Heart left ventricle (tissue), 13 donors: ENCODE measurements around the gene RNF111.

Source experiments
- POLR2A ChIP-seq, 2 donors: fragments of 450-650 bp; IDR thresholded peaks; one replicate each; pipeline ENCODE4 v1.6.1; 2017; ENCODE audit warnings: antibody characterized with exemption in 2 of 2, mild to moderate bottlenecking in 2 of 2, moderate library complexity in 2 of 2
- TF ChIP-seq, protein P1 (sequence below), 12 donors: fragments of 200-600 bp; sonication (generic) in 4 of 12; IDR thresholded peaks; one replicate each; pipeline versions ENCODE4 v1.5.0 to v1.8.0; 2018 to 2022; ENCODE audit warnings: antibody characterized with exemption in 12 of 12, mild to moderate bottlenecking in 5 of 12
- donor health status: ischemic (EF 13 %, LVEDD 7.1; RV severe dilation, severe dysfunction).
- donor health status: DM: no; HTN: yes; CAD: no.
- donor health status: DM: no; HTN: no; CAD: no.
- donor health status: ischemic (EF 25% LVEDD 6.9; RV normal size, moderate dysfunction).
- donor health status: ischemic (EF 25% LVEDD 5.7; RV mildly dilated, moderate dysfunction).
- donor health status: ischemic (EF 35%, LVEDD 5.7; RV mildly dilated, moderate dysfunction).
- donor health status: nonischemic (EF 11% LVEDD 7.7; RV severe dilation, severe dysfunction).
- donor health status: DM: yes; HTN: yes; CAD: no.
- donor health status: PGD.
- donor health status: ischemic (EF 29% LVEDD 5.4; RV normal size, mild dysfunction).
- donor health status: nonischemic (EF 23%, LVEDD 6.1; RV moderate dilation, normal function).

DNA sequence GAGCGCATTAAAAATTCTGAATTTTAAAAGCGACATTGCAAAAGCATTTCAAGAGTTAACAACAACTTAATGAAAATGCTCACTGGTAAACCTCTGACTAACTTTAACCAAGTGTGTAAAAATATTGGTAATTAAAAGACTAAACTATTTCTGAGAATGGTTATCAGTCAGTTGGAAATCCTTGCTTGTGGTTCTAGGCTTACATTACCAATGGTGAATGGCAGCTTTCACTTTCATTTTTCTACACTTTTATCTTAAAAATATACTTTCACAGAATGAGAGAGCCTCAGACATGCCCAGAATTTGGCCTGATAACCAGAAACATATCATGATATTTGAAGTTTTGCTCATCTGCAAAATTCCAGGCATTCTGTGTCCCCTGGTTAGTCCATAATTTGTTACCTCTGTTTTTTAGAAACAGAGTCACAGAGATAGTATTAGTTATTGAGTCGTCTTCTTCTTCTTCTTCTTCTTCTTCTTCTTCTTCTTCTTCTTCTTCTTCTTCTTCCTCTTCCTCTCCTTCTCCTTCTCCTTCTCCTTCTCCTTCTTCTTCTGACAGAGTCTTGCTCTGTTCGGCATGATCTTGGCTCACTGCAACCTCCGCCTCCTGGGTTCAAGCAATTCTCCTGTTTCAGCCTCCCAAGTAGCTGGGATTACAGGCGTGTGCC lies 5.5 kb upstream of the RNF111 start:
- no peak for TF ChIP-seq POLR2A (IDR thresholded peaks at IDR 0.05)
- TF ChIP-seq, protein P1, sequence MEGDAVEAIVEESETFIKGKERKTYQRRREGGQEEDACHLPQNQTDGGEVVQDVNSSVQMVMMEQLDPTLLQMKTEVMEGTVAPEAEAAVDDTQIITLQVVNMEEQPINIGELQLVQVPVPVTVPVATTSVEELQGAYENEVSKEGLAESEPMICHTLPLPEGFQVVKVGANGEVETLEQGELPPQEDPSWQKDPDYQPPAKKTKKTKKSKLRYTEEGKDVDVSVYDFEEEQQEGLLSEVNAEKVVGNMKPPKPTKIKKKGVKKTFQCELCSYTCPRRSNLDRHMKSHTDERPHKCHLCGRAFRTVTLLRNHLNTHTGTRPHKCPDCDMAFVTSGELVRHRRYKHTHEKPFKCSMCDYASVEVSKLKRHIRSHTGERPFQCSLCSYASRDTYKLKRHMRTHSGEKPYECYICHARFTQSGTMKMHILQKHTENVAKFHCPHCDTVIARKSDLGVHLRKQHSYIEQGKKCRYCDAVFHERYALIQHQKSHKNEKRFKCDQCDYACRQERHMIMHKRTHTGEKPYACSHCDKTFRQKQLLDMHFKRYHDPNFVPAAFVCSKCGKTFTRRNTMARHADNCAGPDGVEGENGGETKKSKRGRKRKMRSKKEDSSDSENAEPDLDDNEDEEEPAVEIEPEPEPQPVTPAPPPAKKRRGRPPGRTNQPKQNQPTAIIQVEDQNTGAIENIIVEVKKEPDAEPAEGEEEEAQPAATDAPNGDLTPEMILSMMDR (IDR thresholded peaks at IDR 0.05), result no peak
